HCT116 (cell line): ENCODE data around the gene SLC24A3. TPM values are rescaled to one million over a fixed set of nuclear protein-coding genes. Genes with fewer than 3 reads are reported as not detected.

Experiments used
- ATAC-seq: fragments of 200-7000 bp; cut with Tn5 transposase; 2 replicates; pipeline ENCODE4 v1.9.1; 2020; ENCODE audit warnings: mild to moderate bottlenecking, moderate library complexity
- BruUV-seq: library from RNA; stranded (reverse); fragments of 400-500 nt; replicated peaks from 2 replicates; lab custom pipeline; 2021; lab: Mats Ljungman, UMichigan
- CTCF ChIA-PET: fragments of 300-600 bp; sonication (Branson Sonifier 250); formaldehyde crosslinking; loops from one replicate; lab custom pipeline; 2021; ENCODE audit warnings: antibody characterized with exemption; lab: Charles Lee
- POLR2A ChIA-PET: fragments of 300-600, 350-600 bp; sonication (Branson Sonifier 250); formaldehyde crosslinking; loops from one replicate; lab custom pipeline; 2021; ENCODE audit warnings: antibody characterized with exemption; lab: Charles Lee
- RAD21 ChIA-PET, 2 experiments: fragments of 300-600 bp; sonication (Branson Sonifier 250); formaldehyde crosslinking; loops; one replicate each; lab custom pipeline; 2023; ENCODE audit warnings: low total read pairs in 2 of 2; ENCODE audit not compliant: uncharacterized antibody in 2 of 2, unreplicated experiment in 2 of 2, low non-redundant PET in 1 of 2; lab: Charles Lee
- DNase-seq: peaks from one replicate; pipeline ENCODE4 v3.0.0-alpha.2; 2010; ENCODE audit warnings: low read depth, low spot score
- H2AFZ ChIP-seq: fragments of 200-600 bp; shearing (Covaris generic), sonication (generic); 2 replicates; pipeline ENCODE4 v1.6.1; 2017; ENCODE audit warnings: low read depth, mixed run types, mixed read lengths, antibody characterized with exemption, low read length; ENCODE audit not compliant: poor library complexity, severe bottlenecking
- H3K27ac ChIP-seq: 2 replicates; pipeline ENCODE4 v1.5.1; 2012; ENCODE audit warnings: low read depth, low read length
- H3K27me3 ChIP-seq: fragments of 200-600 bp; sonication (generic); 2 replicates; pipeline ENCODE4 v1.6.1; 2016; ENCODE audit warnings: mixed run types, low read length, mixed read lengths; ENCODE audit not compliant: insufficient read depth
- H3K36me3 ChIP-seq, 2 experiments: fragments of 200-500 bp in 1 of 2; fragments of 200-600 bp in 1 of 2; sonication (Bioruptor generic) in 1 of 2; sonication (generic) in 1 of 2; 2 replicates each; pipeline versions ENCODE4 v1.5.1 to v1.6.1; 2014 to 2016; ENCODE audit warnings: low read length in 2 of 2, inconsistent platforms in 1 of 2, mixed read lengths in 1 of 2, mixed run types in 1 of 2; ENCODE audit not compliant: insufficient read depth in 2 of 2, control insufficient read depth in 1 of 2
- H3K4me1 ChIP-seq, 2 experiments: fragments of 200-600 bp in 1 of 2; sonication (generic) in 1 of 2; 2 replicates each; pipeline versions ENCODE4 v1.5.1 to v1.6.1; 2012 to 2017; ENCODE audit warnings: low read length in 2 of 2, inconsistent platforms in 1 of 2, mild to moderate bottlenecking in 1 of 2, mixed read lengths in 1 of 2, mixed run types in 1 of 2, moderate library complexity in 1 of 2; ENCODE audit not compliant: insufficient read depth in 2 of 2, control insufficient read depth in 1 of 2
- H3K4me2 ChIP-seq: fragments of 200-600 bp; sonication (generic); 2 replicates; pipeline ENCODE4 v1.6.1; 2017; ENCODE audit warnings: mixed run types, low read length, mixed read lengths
- H3K4me3 ChIP-seq, 2 experiments: fragments of 200-600 bp in 1 of 2; sonication (generic) in 1 of 2; replicated peaks in 1 of 2; 2 replicates each; pipeline ENCODE4 v1.5.1; 2011 to 2016; ENCODE audit warnings: low read length in 2 of 2, control low read depth in 1 of 2, low read depth in 1 of 2, mild to moderate bottlenecking in 1 of 2, mixed read lengths in 1 of 2, mixed run types in 1 of 2
- H3K79me2 ChIP-seq: fragments of 200-600 bp; sonication (generic); 2 replicates; pipeline ENCODE4 v1.6.1; 2017; ENCODE audit warnings: mild to moderate bottlenecking, mixed run types, low read length, moderate library complexity, mixed read lengths; ENCODE audit not compliant: insufficient read depth
- H3K9ac ChIP-seq: fragments of 200-600 bp; sonication (generic); 2 replicates; pipeline ENCODE4 v1.6.1; 2016; ENCODE audit warnings: low read length, mixed read lengths
- H3K9me2 ChIP-seq: fragments of 200-600 bp; sonication (generic), shearing (Covaris generic); 2 replicates; pipeline ENCODE4 v1.6.1; 2017; ENCODE audit warnings: mixed run types, mild to moderate bottlenecking, moderate library complexity; ENCODE audit not compliant: insufficient read depth
- H3K9me3 ChIP-seq, 2 experiments: fragments of 200-500 bp in 1 of 2; fragments of 200-600 bp in 1 of 2; sonication (Bioruptor generic) in 1 of 2; sonication (generic) in 1 of 2; 2 replicates each; pipeline ENCODE4 v1.6.1; 2014 to 2017; ENCODE audit warnings: low read length in 2 of 2, mixed read lengths in 2 of 2, inconsistent platforms in 1 of 2, low read depth in 1 of 2, mild to moderate bottlenecking in 1 of 2, mixed run types in 1 of 2, moderate library complexity in 1 of 2; ENCODE audit not compliant: control insufficient read depth in 1 of 2, insufficient read depth in 1 of 2
- H4K20me1 ChIP-seq: fragments of 200-600 bp; sonication (generic), shearing (Covaris generic); 2 replicates; pipeline ENCODE4 v1.6.1; 2017; ENCODE audit warnings: mixed run types, mild to moderate bottlenecking, moderate library complexity; ENCODE audit not compliant: insufficient read depth
- CEBPB ChIP-seq: IDR thresholded peaks from 2 replicates; pipeline ENCODE4 v1.6.1; 2012; ENCODE audit warnings: low read depth
- EGR1 ChIP-seq: IDR thresholded peaks from 2 replicates; pipeline ENCODE4 v1.6.1; 2012; ENCODE audit warnings: low read depth
- EZH2 ChIP-seq: fragments of 200-600 bp; sonication (generic); IDR thresholded peaks from 2 replicates; pipeline ENCODE4 v1.6.1; 2017; ENCODE audit warnings: antibody characterized with exemption, mixed run types
- POLR2AphosphoS5 ChIP-seq: IDR thresholded peaks from 2 replicates; pipeline ENCODE4 v1.6.1; 2011; ENCODE audit warnings: mild to moderate bottlenecking, low read depth, low read length, moderate library complexity
- YY1 ChIP-seq: IDR thresholded peaks from 2 replicates; pipeline ENCODE4 v1.6.1; 2011; ENCODE audit warnings: low read length, low read depth, moderate library complexity, mild to moderate bottlenecking; ENCODE audit not compliant: insufficient replicate concordance; ENCODE audit errors: extremely low read depth
- ZFX ChIP-seq: fragments of 450-650 bp; IDR thresholded peaks from 2 replicates; pipeline ENCODE4 v1.6.1; 2017
- ZNF274 ChIP-seq: fragments of 200-500 bp; sonication (Bioruptor generic); IDR thresholded peaks from 2 replicates; pipeline ENCODE4 v1.6.1; 2014; ENCODE audit warnings: mild to moderate bottlenecking, low read depth, low read length, inconsistent platforms
- intact Hi-C: fragments of 100-400 bp; cut with micrococcal nuclease; formaldehyde crosslinking; loops from 2 replicates; pipeline ENCODE4 v1.10.0; 2022
- total RNA-seq: library from RNA; stranded (reverse); gene quantifications from one replicate; pipeline ENCODE4 v1.2.1, GENCODE V29; 2021; ENCODE audit not compliant: unreplicated experiment

The SLC24A3 gene
- total RNA-seq, 1 experiment from 2014 or later: not detected

DNA sequence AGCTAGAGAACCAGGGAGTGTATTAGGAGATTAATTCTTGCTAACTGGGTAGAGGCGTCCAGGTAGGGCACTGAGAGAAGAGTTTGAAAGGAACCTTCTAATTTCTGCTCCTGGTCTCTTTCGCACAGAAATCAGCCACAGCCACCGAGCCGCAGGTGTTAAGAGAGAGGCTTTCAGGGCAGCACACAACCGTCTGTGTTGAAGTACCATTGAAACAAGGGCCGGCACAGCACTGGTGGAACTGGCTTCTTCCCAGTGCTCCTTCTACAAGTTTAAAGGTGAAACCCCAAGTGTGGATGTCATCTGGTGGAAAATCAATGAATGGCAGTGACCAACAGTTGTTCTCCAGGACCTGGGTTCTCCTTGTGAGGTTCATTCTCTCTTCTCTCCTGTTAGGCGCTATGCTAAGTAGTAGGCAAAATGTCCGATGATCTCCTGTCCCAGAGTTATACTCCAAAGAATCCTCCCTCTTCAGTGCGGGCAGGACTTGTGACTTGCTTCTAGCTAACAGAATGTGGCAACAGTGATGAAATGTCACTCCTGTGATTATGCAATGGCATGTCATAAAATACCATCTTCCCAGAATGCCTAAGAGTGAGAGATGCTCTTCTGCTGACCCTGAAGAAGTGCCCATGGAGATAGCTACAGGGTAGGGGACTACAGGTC is 530.7 kb downstream of the SLC24A3 start:
- Histone ChIP-seq H3K9me2 (no peaks in the 10 kb centered on the region), H3K9me3 (no peaks in the 10 kb centered on the region), H3K79me2 (no peaks in the 10 kb centered on the region), H3K36me3 (no peaks in the 10 kb centered on the region), H3K27ac (no peak overlapping the region), H2AFZ (no peak overlapping the region), H4K20me1 (no peaks in the 10 kb centered on the region), H3K9ac (no peak overlapping the region), H3K4me3 (no peak overlapping the region), H3K27me3 (no peaks in the 10 kb centered on the region; the same call in 1 of the 2 replicates), H3K4me2 (no peak overlapping the region)
- intact Hi-C loops: no loop called here
- CTCF ChIA-PET: no interaction called here
- DNase-seq (no peak), ATAC-seq (no peak)
- RAD21 ChIA-PET: no interaction called here
- TF ChIP-seq EGR1 (no peak), EZH2 (no peak), YY1 (no peak), CEBPB (0 out of 2 replicates have a peak, but pooled peaks have one; percentile 17)
- TF ChIP-seq, all 23 proteins: peak for 1
- POLR2A ChIA-PET: no interaction called here
- no TSS peak for BruUV-seq
- H3K4me1 ChIP-seq: peaks cover 0 to 8% of the 10 kb centered on the region in 2 experiments; a peak in 1 of 4 replicates

DNA sequence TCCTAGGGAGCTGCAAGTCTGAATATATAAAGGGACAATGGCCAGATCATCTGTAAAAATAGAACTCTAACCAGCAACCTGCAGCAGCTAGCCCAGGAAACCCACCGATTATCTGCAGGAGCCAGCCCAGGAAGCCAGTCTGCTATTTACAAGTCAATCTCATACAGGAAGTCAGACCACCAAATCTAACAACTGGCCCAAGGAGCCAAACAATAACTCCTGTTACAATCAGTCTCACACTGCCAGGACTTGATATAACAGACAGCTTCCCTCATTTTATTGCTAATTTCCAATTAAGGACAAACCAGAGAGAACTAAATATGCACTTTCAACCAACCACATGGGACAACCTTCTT is 531.2 kb downstream of the SLC24A3 start:
- Histone ChIP-seq H4K20me1 (no peaks in the 10 kb centered on the region), H3K4me1 (peaks cover 0 to 8% of the 10 kb centered on the region in 2 experiments; a peak in 1 of 4 replicates), H3K27me3 (no peaks in the 10 kb centered on the region; the same call in 1 of the 2 replicates), H3K4me3 (no peak overlapping the region), H3K9ac (no peak overlapping the region), H3K36me3 (no peaks in the 10 kb centered on the region), H3K9me2 (no peaks in the 10 kb centered on the region), H3K9me3 (no peaks in the 10 kb centered on the region), H3K4me2 (no peak overlapping the region), H2AFZ (no peak overlapping the region), H3K27ac (no peak overlapping the region), H3K79me2 (no peaks in the 10 kb centered on the region)
- BruUV-seq: no TSS peak
- TF ChIP-seq CEBPB: no peak
- no peak for TF ChIP-seq ZNF274
- no peak for TF ChIP-seq POLR2AphosphoS5
- TF ChIP-seq ZFX: no peak
- TF ChIP-seq YY1: no peak
- CTCF ChIA-PET: no interaction called here
- RAD21 ChIA-PET: no interaction called here
- ATAC-seq: no peak
- intact Hi-C loops: no loop called here
- POLR2A ChIA-PET: no interaction called here
- no peak for DNase-seq
